CD4-positive, alpha-beta T cell treated with Interferon alpha-2 for 1 hour (primary cell): ENCODE measurements around the gene FRYL.
"Not testable (repeated sequence)": the region's sequence is repeated elsewhere in the genome, so short reads cannot be mapped to it uniquely, and the experiment has no call there.

Experiments
- DNase-seq, 2 donors: peaks; one replicate each; pipeline ENCODE4 v3.0.0-alpha.2; 2020 to 2022

FRYL gene

DNA sequence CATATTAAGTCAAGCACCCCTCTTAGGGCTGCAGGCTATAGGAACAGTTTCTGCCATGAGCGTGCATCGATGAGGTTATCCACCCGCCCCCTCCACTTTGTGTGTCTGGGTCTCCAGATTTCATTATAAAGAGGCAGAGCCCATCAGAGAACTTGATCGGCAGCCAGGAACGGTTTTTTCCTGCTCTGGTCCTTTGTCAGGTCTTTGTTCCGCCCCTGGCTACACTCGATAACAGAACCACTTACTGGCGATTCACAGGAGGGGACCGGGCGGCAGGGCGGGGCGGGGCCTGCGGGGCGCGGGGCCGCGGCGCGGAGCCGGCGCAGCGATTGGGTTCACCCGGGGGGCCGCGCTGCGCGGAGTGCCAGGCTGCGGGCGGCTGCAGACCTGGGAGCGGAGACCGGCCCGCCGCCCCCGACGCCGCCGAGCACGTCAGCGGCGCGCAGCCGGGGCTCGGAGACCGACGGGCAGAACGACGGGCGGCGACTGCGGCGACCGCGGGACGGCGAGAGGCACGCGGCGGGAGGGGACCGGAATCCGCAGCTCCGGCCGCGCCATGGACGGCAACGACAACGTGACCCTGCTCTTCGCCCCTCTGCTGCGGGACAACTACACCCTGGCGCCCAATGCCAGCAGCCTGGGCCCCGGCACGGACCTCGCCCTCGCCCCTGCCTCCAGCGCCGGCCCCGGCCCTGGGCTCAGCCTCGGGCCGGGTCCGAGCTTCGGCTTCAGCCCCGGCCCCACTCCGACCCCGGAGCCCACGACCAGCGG lies 296.9 kb downstream of the FRYL start, which contains the start of gene SLC10A4:
Gene SLC10A4 (plus strand): TSS at position 338 of the 771 bp plus-strand sequence. CDS start 219 bp downstream, at position 557.
- DNase-seq, result no peak

DNA sequence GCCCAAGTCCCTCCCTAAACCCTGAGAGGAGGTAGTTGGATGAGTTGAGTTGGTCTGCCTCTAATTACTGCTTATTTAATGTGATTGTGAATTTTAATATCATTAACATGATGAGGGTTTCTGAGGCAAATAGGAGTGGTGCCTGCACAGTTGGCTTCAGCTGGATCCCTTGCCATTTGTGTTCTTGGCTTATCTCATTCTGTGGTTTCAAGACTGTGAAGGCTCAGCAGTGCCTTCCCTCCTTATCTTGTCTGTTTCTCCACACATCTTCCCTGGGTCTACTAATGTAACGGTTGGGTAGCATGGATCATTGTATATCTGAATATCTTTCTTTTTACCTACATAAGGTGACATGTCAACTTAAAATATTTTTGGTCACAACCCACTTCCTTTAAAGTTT lies 298.5 kb downstream of the FRYL start:
- no peak for DNase-seq

DNA sequence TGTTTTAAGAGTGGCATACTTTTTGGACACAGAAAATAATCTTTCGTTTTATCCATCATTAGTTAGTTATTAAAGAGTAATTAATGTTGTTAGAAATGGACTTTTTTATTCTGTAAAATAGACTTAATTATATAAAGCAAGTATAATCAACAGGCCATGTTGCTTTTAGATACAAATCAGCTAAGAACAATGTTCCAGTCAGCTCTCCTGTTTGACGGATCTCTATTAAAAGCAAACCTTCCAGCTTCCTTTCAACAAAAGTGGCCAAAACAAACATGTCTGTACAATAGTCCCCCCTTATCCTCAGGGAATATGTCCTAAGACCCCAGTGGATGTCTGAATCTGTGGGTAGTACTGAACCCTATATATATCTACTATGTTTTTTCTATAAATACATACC lies 301.8 kb downstream of the FRYL start:
- no peak for DNase-seq

DNA sequence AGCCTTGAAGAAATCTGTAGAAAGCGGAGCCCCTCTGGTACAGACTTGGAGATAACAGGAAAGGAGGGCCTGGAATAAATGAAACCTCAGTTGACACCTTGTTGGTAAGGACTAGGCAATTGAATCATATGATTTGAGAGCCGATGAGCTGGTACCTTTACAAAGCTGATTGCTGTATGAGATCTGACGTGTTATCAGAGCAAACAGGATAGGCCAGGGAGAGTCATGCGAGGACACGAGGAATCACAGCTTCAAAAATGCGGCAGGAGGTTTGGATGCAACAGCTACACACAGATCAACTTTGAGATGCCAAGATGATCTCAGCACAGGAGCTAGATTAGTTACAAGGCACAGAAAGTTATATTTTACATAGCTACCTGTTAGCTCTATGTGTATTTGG lies 304.3 kb downstream of the FRYL start:
- DNase-seq, result no peak

DNA sequence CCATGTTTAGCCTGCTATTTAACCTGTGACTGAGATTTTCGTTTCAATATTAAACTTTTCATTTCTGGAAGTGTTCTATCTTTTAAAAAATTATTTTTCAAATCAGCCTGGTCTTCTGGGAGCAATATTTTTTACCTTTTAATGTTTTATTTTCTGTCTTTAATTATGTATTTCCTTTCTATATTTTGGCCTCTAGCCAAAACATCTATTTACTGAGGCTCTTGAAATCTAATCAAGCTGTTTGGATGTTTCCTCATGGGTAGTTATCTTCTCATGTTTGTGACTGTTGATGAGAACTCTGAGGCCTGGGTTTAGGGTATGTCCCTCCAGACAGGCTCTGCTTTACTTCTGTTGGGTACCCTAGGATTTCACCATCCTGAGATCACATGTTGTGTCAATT lies 307.3 kb downstream of the FRYL start:
- no peak for DNase-seq

DNA sequence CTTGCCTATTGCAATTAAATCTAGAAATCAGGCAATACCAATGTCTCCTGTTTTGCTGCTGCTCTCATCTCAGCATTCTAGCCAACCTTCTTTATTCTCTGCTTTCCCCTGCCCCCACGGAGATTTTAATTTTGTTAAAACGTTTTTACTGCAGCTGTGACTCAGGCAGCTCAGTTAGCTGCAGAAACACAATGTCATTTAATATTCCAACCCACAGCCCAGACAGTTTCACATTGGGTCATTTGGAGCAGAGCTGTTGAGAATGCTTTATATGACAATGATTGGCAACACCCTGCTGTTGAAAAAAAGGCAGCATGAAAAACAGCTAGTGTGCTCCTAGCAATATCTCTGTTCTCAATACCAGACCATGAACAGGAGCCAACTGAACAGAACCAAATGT lies 309.5 kb downstream of the FRYL start:
- DNase-seq, result no peak

DNA sequence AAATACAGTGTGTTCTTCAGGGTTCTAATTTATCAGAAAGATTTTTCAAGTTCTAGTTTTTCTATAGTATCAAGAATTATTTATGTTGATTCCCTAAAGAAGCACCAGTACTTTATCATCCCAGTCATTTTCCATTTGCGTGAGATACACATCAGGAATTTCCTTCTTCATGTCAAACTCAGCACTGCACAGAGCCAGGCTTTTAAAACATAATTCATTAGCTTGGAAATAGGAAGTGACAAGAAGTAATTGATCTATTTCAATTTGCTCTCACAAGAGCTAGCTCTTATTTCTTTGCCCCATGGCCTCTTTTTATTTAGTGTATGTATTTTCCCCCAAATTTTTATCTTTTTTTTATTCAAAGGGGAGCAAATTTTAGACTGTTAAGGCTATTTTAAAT lies 309.9 kb downstream of the FRYL start:
- no peak for DNase-seq

DNA sequence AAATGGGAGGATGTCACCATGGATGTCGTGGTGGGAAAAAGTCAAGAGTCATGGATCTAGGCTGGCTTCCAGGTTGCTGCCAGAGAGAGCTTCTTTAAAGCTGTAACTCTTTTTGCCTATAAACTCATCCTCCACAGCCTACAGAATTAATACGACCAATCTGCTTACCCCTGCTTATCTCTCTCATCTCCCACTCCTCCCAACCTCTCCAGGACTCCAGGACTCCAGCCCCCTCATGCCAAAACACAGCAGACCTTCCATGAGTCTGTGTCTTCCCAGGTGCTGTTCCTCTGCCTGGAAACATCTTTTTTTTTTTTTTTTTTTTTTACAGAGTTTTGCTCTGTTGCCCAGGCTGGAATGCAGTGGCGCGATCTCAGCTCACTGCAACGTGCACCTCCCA lies 312.2 kb downstream of the FRYL start:
- no peak for DNase-seq

DNA sequence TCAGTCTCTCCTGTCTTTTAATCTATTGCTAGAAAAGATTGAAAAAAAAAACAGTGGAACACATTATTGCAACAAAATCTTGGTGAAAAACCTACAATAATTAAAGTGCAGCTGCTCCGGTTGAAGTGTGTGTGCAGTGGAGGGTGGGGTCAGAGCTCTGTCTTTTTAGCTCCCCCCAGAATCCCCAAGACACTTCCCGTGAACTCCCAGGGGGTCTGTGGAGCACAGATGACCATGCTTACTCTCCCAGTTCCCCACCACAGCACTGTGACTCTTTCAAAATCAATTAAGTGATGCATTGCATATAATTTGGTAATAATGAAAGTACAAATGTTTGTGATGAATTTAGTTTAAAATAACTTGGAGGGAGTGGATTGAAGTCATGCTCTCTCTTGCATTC lies 312.6 kb downstream of the FRYL start:
- no peak for DNase-seq

DNA sequence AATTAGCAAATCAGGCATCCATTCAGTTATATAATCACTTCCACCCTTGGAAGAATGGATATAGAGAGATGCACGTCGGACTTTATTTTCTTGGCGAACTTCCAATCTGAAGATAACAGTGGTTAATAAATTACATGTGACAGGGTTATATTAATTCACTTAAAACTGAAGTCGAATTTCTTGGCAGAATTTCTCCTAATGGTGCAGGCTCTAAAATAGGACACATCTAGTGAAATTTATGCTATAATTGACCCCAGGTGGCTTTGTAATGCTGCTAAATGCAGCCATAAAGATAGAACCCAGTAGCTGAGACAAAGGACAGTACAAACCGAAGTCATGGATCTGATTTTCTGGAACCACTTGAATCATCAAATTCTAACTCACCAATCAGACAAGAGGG lies 317.7 kb downstream of the FRYL start:
- DNase-seq, result no peak

DNA sequence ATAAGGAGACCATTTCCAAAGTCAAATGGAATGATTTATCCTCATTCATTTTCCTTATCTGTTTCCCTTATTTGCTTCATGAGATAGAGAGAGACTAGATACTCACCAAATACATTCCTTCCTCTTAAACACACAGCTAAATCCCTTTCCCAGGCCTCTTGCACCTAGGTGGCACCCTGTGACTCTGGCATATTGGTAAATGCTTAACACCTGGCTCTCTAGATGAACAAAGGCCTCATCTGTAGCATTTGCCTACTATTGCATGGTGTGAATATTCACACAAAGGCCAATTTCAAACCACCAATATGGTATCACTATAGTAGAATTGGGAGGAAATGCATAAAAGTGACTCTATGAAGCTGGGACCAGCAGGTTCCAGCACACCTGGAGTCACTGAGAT lies 319.1 kb downstream of the FRYL start:
- no peak for DNase-seq

DNA sequence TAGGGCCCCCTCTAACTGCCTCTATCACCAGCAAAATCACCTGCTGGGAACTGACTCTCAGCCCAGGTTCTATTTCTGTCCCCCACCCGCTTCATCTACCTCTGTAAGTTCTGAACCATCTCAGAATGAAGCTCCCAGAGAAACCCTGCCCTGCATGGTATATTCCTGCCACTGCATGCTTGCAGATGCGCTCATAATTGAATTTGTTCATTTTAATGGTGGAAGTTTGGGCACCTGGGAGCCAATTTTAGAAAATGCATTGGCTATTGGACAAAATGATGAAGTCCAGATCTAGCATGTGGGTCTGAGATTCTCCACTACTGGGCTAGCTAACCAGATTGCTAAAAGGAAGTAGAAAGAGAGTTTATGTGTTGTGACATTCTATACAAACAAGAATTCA lies 325.5 kb downstream of the FRYL start:
- no peak for DNase-seq

DNA sequence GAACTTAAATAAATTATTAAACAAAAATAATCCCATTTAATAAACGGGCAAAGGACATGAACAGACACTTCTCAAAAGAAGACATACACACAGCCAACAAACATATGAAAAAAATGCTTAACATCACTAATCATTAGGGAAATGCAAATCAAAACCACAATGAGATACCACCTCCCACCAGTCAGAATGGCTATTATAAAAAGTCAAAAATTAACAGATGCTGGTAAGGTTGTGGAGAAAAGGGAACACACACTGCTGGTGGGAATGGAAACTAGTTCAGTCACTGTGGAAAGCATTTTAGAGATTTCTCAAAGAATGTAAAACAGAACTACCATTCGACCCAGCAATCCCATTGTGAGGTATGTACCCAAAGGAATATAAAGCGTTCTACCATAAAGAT lies 328.4 kb downstream of the FRYL start:
- not testable (repeated sequence) for DNase-seq

DNA sequence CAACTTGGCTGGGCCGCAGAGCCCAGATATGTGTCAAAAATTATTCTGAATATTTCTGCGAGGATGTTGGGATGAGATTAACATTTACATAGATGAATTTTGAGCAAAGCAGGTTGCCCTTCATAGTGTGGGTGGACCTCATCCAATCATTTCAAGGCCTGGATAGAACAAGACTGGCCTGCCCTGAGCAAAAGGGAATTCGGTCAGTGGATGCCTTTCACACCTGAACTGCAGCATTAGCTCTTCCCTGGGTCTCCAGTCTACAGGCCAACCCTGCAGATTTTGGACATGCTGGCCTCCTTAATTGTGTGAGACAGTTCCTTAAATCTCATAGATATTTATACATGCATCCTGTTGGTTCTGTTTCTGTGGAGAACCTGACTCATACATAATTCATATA lies 329.3 kb downstream of the FRYL start:
- DNase-seq, result no peak

DNA sequence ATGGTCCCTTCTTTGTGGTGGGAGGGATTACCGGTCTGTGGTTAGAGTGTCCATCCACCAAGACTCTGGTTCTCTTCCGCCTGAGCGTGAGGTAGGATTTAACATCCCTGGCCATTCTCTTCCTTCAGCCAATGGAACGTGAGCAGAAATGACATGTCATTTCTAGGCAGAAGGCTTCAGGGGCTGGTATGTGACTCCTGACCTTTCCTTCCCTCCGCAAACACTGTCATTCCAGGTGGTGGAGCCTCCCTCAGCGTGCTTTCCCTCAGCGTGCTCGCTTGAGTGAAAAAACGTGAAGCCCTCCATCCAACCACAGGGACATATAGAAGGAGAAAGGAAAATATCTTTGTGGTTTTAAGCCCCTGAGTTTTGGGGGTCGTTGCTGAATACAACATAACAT lies 330.9 kb downstream of the FRYL start:
- no peak for DNase-seq
